HEK293 (cell line): ENCODE data around the gene CRCP.

Source experiments
- CTCF ChIA-PET: fragments of 350-600 bp; formaldehyde crosslinking; extraction: SDS; loops from one replicate; lab custom pipeline; 2021; ENCODE audit warnings: antibody characterized with exemption; lab: Yijun Ruan, JAX
- POLR2A ChIA-PET: fragments of 300-600 bp; formaldehyde crosslinking; extraction: SDS; loops from one replicate; lab custom pipeline; 2020; ENCODE audit warnings: antibody characterized with exemption, inconsistent platforms; lab: Yijun Ruan, JAX
- H3K27ac ChIP-seq: fragments of 200-500 bp; sonication (Bioruptor generic); 2 replicates; pipeline ENCODE4 v1.5.1; 2014; ENCODE audit warnings: low read depth, low read length, control low read depth, inconsistent platforms; ENCODE audit errors: extremely low read depth
- H3K36me3 ChIP-seq, 2 experiments: fragments of 200-500 bp in 1 of 2; sonication (Bioruptor generic) in 1 of 2; 1 replicate in 1 of 2; 2 replicates in 1 of 2; pipeline ENCODE4 v1.5.1; 2014 to 2017; ENCODE audit warnings: inconsistent platforms in 2 of 2, low read length in 2 of 2; ENCODE audit not compliant: control insufficient read depth in 2 of 2, insufficient read depth in 1 of 2
- H3K4me1 ChIP-seq: fragments of 200-500 bp; sonication (Bioruptor generic); 2 replicates; pipeline ENCODE4 v1.5.1; 2014; ENCODE audit warnings: mild to moderate bottlenecking, low read length, inconsistent platforms; ENCODE audit not compliant: control insufficient read depth, insufficient read depth
- H3K4me3 ChIP-seq: 2 replicates; pipeline ENCODE4 v1.5.1; 2011; ENCODE audit warnings: low read depth, mild to moderate bottlenecking, control low read depth, low read length, moderate library complexity
- H3K9me3 ChIP-seq: fragments of 200-500 bp; sonication (Bioruptor generic); 2 replicates; pipeline ENCODE4 v1.5.1; 2014; ENCODE audit warnings: low read depth, low read length, inconsistent platforms; ENCODE audit not compliant: control insufficient read depth, insufficient read depth
- HOXC10 ChIP-seq: sonication (generic); formaldehyde crosslinking; IDR thresholded peaks from 2 replicates; pipeline ENCODE4 v1.8.1; 2023; ENCODE audit warnings: mild to moderate bottlenecking, missing genetic modification reagents
- IKZF3 ChIP-seq: fragments of 450-650 bp; IDR thresholded peaks from 2 replicates; pipeline ENCODE4 v1.5.0; 2018; ENCODE audit warnings: missing biosample characterization, mild to moderate bottlenecking, missing genetic modification characterization, moderate library complexity
- KLF9 ChIP-seq: fragments of 450-650 bp; formaldehyde crosslinking; IDR thresholded peaks from 2 replicates; pipeline ENCODE4 v1.5.1; 2016; ENCODE audit warnings: missing biosample characterization, missing genetic modification characterization, low read depth
- ZFP3 ChIP-seq: fragments of 450-650 bp; formaldehyde crosslinking; IDR thresholded peaks from 2 replicates; pipeline ENCODE4 v1.5.1; 2016; ENCODE audit warnings: low read depth, missing biosample characterization, missing genetic modification characterization
- ZFP41 ChIP-seq: fragments of 450-650 bp; formaldehyde crosslinking; IDR thresholded peaks from 2 replicates; pipeline ENCODE4 v1.5.1; 2016; ENCODE audit warnings: missing biosample characterization, missing genetic modification characterization, borderline replicate concordance
- ZNF112 ChIP-seq: fragments of 450-650 bp; formaldehyde crosslinking; IDR thresholded peaks from 2 replicates; pipeline ENCODE4 v1.5.0; 2017; ENCODE audit warnings: missing biosample characterization, missing genetic modification characterization
- ZNF19 ChIP-seq: fragments of 450-650 bp; formaldehyde crosslinking; IDR thresholded peaks from 2 replicates; pipeline ENCODE4; 2016; ENCODE audit warnings: missing biosample characterization, missing genetic modification characterization, low read depth
- ZNF341 ChIP-seq: fragments of 450-650 bp; formaldehyde crosslinking; IDR thresholded peaks from 2 replicates; pipeline ENCODE4; 2016; ENCODE audit warnings: low read depth, missing biosample characterization, missing genetic modification characterization
- ZNF426 ChIP-seq: fragments of 450-650 bp; formaldehyde crosslinking; IDR thresholded peaks from 2 replicates; pipeline ENCODE4 v1.5.1; 2017; ENCODE audit warnings: missing biosample characterization, missing genetic modification characterization, mild to moderate bottlenecking, inconsistent platforms, moderate library complexity
- ZNF561 ChIP-seq: fragments of 450-650 bp; IDR thresholded peaks from 2 replicates; pipeline ENCODE4 v1.5.1; 2018; ENCODE audit warnings: missing biosample characterization, missing genetic modification characterization, borderline replicate concordance
- ZNF658 ChIP-seq: fragments of 450-650 bp; formaldehyde crosslinking; IDR thresholded peaks from 2 replicates; pipeline ENCODE4; 2016; ENCODE audit warnings: missing biosample characterization, missing genetic modification characterization
- ZNF677 ChIP-seq: fragments of 450-650 bp; IDR thresholded peaks from 2 replicates; pipeline ENCODE4 v1.5.0; 2018; ENCODE audit warnings: missing biosample characterization, mild to moderate bottlenecking, missing genetic modification characterization, moderate library complexity
- TF ChIP-seq, protein P1 (sequence below): fragments of 450-650 bp; formaldehyde crosslinking; conservative IDR thresholded peaks from 2 replicates; pipeline ENCODE4 v1.5.1; 2016; ENCODE audit warnings: low read depth, missing biosample characterization, missing genetic modification characterization
- TF ChIP-seq, protein P2 (sequence below): fragments of 450-650 bp; formaldehyde crosslinking; IDR thresholded peaks from 2 replicates; pipeline ENCODE4 v1.5.1; 2016; ENCODE audit warnings: missing biosample characterization, missing genetic modification characterization
- TF ChIP-seq, protein P3 (sequence below): fragments of 450-650 bp; formaldehyde crosslinking; IDR thresholded peaks from 2 replicates; pipeline ENCODE4 v1.5.1; 2017; ENCODE audit warnings: missing biosample characterization, missing genetic modification characterization

CRCP gene

DNA sequence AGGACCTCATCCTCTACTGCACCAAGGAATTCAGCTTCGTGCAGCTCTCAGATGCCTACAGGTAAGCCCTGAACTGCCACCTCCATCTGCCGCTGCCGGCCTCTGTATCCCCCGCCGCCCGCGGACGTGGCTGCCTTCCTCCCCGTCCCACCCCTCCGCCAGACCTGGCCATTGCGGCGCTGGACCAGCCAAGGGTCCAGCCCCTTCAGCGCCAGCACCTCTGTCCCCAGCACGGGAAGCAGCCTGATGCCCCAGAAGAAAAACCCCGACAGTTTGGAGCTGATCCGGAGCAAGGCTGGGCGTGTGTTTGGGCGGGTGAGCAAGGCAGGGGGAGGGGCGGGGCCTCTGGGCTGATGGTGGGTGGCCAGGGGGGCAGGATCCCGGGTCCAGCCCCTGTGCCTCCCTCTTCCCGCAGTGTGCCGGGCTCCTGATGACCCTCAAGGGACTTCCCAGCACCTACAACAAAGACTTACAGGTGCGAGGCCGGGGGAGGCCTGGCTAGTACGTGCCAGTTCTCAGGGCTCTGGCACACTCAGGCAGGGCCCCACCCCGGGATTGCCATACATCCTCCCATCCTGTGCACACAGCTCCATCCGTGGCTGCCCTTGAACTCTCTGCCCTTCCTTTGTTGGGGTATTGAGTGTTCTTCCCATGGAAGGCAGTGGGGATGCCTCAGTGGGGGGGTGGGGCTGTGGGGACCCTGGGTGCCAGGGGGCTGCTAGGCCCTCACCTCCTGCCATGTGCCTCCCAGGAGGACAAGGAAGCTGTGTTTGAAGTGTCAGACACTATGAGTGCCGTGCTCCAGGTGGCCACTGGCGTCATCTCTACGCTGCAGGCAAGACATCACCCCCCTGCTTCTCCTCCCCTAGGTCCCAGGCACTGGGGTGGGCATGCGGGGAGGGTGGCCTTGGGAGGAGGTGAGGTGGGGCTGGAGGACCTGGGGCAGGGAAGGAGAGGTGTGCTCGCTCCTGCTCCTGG is 25.5 kb upstream of the CRCP start (continued):
- TF ChIP-seq ZFP41 (tag by site-specific recombination) (no peak), ZNF19 (tag by site-specific recombination) (no peak)
- TF ChIP-seq, protein P1, sequence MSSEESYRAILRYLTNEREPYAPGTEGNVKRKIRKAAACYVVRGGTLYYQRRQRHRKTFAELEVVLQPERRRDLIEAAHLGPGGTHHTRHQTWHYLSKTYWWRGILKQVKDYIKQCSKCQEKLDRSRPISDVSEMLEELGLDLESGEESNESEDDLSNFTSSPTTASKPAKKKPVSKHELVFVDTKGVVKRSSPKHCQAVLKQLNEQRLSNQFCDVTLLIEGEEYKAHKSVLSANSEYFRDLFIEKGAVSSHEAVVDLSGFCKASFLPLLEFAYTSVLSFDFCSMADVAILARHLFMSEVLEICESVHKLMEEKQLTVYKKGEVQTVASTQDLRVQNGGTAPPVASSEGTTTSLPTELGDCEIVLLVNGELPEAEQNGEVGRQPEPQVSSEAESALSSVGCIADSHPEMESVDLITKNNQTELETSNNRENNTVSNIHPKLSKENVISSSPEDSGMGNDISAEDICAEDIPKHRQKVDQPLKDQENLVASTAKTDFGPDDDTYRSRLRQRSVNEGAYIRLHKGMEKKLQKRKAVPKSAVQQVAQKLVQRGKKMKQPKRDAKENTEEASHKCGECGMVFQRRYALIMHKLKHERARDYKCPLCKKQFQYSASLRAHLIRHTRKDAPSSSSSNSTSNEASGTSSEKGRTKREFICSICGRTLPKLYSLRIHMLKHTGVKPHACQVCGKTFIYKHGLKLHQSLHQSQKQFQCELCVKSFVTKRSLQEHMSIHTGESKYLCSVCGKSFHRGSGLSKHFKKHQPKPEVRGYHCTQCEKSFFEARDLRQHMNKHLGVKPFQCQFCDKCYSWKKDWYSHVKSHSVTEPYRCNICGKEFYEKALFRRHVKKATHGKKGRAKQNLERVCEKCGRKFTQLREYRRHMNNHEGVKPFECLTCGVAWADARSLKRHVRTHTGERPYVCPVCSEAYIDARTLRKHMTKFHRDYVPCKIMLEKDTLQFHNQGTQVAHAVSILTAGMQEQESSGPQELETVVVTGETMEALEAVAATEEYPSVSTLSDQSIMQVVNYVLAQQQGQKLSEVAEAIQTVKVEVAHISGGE (tag by site-specific recombination), result no peak
- TF ChIP-seq, all 188 proteins: peak for 3

DNA sequence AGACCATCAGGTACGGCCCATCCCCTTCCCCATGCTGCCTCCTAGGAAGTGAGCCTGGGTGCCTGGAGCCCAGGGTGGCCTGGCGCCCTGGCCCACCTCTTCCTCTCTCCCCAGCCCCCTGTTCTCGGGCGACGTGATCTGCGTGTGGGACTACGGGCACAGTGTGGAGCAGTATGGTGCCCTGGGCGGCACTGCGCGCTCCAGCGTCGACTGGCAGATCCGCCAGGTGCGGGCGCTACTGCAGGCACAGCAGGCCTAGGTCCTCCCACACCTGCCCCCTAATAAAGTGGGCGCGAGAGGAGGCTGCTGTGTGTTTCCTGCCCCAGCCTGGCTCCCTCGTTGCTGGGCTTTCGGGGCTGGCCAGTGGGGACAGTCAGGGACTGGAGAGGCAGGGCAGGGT is 22.0 kb upstream of the CRCP start:
- Histone ChIP-seq H3K27ac (no peak overlapping the region), H3K9me3 (no peaks in the 10 kb centered on the region), H3K4me3 (no peak overlapping the region), H3K36me3 (no peaks in the 10 kb centered on the region), H3K4me1 (no peaks in the 10 kb centered on the region)
- no peak for TF ChIP-seq ZNF426 (tag by site-specific recombination)
- no peak for TF ChIP-seq ZFP3 (tag by site-specific recombination)
- TF ChIP-seq, protein P2, sequence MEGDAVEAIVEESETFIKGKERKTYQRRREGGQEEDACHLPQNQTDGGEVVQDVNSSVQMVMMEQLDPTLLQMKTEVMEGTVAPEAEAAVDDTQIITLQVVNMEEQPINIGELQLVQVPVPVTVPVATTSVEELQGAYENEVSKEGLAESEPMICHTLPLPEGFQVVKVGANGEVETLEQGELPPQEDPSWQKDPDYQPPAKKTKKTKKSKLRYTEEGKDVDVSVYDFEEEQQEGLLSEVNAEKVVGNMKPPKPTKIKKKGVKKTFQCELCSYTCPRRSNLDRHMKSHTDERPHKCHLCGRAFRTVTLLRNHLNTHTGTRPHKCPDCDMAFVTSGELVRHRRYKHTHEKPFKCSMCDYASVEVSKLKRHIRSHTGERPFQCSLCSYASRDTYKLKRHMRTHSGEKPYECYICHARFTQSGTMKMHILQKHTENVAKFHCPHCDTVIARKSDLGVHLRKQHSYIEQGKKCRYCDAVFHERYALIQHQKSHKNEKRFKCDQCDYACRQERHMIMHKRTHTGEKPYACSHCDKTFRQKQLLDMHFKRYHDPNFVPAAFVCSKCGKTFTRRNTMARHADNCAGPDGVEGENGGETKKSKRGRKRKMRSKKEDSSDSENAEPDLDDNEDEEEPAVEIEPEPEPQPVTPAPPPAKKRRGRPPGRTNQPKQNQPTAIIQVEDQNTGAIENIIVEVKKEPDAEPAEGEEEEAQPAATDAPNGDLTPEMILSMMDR, result no peak
- no peak for TF ChIP-seq ZNF112
- TF ChIP-seq IKZF3, result no peak
- TF ChIP-seq, protein P3, sequence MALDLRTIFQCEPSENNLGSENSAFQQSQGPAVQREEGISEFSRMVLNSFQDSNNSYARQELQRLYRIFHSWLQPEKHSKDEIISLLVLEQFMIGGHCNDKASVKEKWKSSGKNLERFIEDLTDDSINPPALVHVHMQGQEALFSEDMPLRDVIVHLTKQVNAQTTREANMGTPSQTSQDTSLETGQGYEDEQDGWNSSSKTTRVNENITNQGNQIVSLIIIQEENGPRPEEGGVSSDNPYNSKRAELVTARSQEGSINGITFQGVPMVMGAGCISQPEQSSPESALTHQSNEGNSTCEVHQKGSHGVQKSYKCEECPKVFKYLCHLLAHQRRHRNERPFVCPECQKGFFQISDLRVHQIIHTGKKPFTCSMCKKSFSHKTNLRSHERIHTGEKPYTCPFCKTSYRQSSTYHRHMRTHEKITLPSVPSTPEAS, result no peak
- TF ChIP-seq ZNF341 (tag by site-specific recombination), result no peak
- TF ChIP-seq ZNF561 (tag by site-specific recombination), result no peak
- TF ChIP-seq ZNF658 (tag by site-specific recombination), result no peak
- no peak for TF ChIP-seq HOXC10 (CRISPR knock-in tag)
- POLR2A ChIA-PET, result no interaction called here
- CTCF ChIA-PET, result no interaction called here

DNA sequence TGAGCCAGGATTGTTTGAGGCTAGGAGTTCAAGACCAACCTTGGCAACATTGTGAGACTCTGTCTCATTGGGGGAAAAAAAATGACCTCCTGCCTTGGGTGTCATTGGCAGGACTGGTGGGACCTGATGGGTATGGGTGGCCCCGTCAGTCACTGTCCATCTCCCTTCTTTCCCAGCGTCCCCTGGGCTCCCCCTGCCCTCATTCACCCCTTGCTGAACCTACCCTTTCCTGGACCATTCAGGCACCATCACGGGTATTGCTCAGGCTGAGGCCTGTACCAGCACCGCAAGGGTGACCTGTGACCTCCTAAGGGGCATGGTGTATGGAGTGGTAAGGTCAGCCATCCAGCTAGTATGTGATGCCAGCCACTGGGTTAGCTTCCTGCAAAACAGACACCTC is 19.6 kb upstream of the CRCP start:
- Histone ChIP-seq H3K9me3 (no peaks in the 10 kb centered on the region), H3K27ac (no peak overlapping the region), H3K4me3 (no peak overlapping the region), H3K4me1 (no peaks in the 10 kb centered on the region), H3K36me3 (no peaks in the 10 kb centered on the region)
- TF ChIP-seq ZNF677 (tag by site-specific recombination) (no peak), KLF9 (tag by site-specific recombination) (no peak)
- POLR2A ChIA-PET, result no interaction called here
- CTCF ChIA-PET, result interaction anchor here (0.9 kb wide), 1 partner anchor 9 kb away, joined by 4 read pairs; no protein-coding TSS in a partner anchor
